ENCODE results near the gene CYP26B1.
A peak's percentile ranks its signal among the peaks of the same experiment; 100 is the strongest.

Gene CYP26B1

GRCh38 chr2:72129681-72130340 lies 17.9 kb downstream of the CYP26B1 start:
- no peak overlapping the region for H3K4me3 Mint-ChIP-seq
- DNase-seq: no peak
- H3K27ac Mint-ChIP-seq: no peak overlapping the region
- H3K27me3 Mint-ChIP-seq: peaks cover 16% of the 10 kb centered on the region
- H3K9me3 Mint-ChIP-seq: no peaks in the 10 kb centered on the region
- H3K4me1 Mint-ChIP-seq: peaks cover 6% of the 10 kb centered on the region
- ATAC-seq: no peak

- ATAC-seq: no peak
- peaks cover 6% of the 10 kb centered on the region for H3K4me1 Mint-ChIP-seq
- H3K9me3 Mint-ChIP-seq: no peaks in the 10 kb centered on the region
- H3K27me3 Mint-ChIP-seq: peaks cover 16% of the 10 kb centered on the region
- H3K4me3 Mint-ChIP-seq: no peak overlapping the region
- H3K27ac Mint-ChIP-seq: no peak overlapping the region
- DNase-seq: no peak
These were observed 18.8 kb downstream of the CYP26B1 start for GRCh38 chr2:72128843-72129227.

- Mint-ChIP-seq H3K4me1 (peaks cover 6% of the 10 kb centered on the region), H3K27me3 (peaks cover 16% of the 10 kb centered on the region), H3K9me3 (no peaks in the 10 kb centered on the region), H3K4me3 (no peak overlapping the region), H3K27ac (no peak overlapping the region)
- ATAC-seq (no peak), DNase-seq (no peak)
These were observed 19.4 kb downstream of the CYP26B1 start for GRCh38 chr2:72128059-72128842.

GRCh38 chr2:72127401-72128058 lies 20.1 kb downstream of the CYP26B1 start:
- Mint-ChIP-seq H3K4me3 (no peak overlapping the region), H3K27me3 (peaks cover 23% of the 10 kb centered on the region), H3K4me1 (peaks cover 6% of the 10 kb centered on the region), H3K9me3 (peaks cover 0 to 4% of the 10 kb centered on the region in 2 donors), H3K27ac (no peak overlapping the region)
- DNase-seq (no peak), ATAC-seq (no peak)

DNA sequence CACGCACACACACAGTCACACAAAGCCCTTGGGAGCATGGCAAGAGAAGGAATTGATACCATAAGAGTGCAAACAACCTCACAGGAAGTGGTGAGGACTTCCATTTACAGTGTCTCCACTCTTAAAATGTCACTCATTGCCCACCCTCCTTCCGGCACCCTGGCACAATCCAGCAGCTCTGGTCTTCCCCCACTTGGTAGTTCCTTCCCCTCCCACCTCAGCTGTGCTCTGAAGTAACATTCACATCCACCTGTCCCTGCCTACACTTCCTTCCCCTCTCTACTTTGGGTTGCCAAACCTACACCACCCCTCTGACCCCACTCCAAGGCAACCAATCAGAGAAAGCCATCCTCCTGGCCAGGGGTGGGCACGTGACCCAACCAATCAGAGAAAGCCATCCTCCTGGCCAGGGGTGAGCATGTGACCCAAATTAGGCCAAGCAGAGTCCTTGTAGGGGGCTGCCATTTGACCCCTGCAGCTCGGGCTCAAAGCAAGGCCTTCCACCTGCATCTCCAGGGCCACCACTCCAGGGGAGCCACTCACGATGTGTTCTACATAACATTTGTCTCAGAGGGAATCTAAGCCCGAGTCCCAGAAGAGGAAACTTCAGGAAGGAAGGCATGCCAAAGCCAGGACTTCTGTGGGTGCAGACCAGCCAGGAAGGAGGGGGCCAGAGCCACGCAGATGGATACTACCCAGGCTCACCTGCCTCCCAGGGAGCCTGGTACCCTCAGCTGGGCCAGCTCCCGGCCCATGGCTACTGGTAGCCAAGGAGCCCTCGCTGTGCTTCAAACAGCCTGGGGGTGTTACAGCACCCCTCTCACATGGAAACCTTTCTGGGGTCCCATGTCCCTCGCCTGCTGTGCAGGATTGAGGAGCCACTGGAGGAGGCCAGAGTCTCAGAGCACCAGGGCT lies 21.2 kb downstream of the CYP26B1 start:
- Mint-ChIP-seq H3K4me1 (peaks cover 6% of the 10 kb centered on the region), H3K27me3 (peaks cover 32% of the 10 kb centered on the region), H3K9me3 (peaks cover 5 to 9% of the 10 kb centered on the region in 2 donors), H3K4me3 (no peak overlapping the region), H3K27ac (no peak overlapping the region)
- ATAC-seq: peak; percentile 41
- no peak for DNase-seq

GRCh38 chr2:72124376-72124775 lies 23.3 kb downstream of the CYP26B1 start:
- DNase-seq (no peak), ATAC-seq (no peak)
- Mint-ChIP-seq H3K4me1 (peaks cover 6% of the 10 kb centered on the region), H3K27me3 (peaks cover 24% of the 10 kb centered on the region), H3K4me3 (no peak overlapping the region), H3K9me3 (peaks cover 8 to 9% of the 10 kb centered on the region in 2 donors), H3K27ac (peak overlapping the region in 1 of 2 donors; percentile 66)

- H3K9me3 Mint-ChIP-seq: peaks cover 8 to 9% of the 10 kb centered on the region in 2 donors
- H3K27ac Mint-ChIP-seq: no peak overlapping the region
- ATAC-seq (no peak), DNase-seq (no peak)
- H3K4me1 Mint-ChIP-seq: peaks cover 2% of the 10 kb centered on the region
- H3K27me3 Mint-ChIP-seq: peaks cover 34% of the 10 kb centered on the region
- no peak overlapping the region for H3K4me3 Mint-ChIP-seq
These were observed 26.5 kb downstream of the CYP26B1 start for GRCh38 chr2:72121153-72121552.

DNA sequence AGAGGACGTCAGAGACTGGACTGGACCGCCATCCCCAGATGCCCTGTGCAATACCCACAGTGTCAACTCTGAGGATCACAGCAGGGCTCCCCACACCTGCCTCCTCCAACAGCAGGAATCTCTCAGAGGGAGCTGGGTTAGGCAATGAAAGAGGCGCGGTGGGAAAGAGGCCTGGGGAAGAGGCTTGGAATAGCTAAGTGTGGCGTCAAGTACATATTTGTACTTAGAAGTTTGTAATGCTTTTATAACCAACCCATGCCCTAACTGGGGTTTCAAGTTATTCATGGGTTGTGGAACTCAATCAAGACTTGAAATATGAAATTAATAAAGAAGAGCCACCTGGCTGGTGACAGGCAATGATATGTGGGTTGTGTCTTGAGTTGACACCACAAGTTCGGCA lies 28.7 kb downstream of the CYP26B1 start:
- Mint-ChIP-seq H3K27me3 (peaks cover 34% of the 10 kb centered on the region), H3K9me3 (peaks cover 8 to 9% of the 10 kb centered on the region in 2 donors), H3K4me3 (no peak overlapping the region), H3K27ac (no peak overlapping the region), H3K4me1 (no peaks in the 10 kb centered on the region)
- ATAC-seq (no peak), DNase-seq (no peak)

DNA sequence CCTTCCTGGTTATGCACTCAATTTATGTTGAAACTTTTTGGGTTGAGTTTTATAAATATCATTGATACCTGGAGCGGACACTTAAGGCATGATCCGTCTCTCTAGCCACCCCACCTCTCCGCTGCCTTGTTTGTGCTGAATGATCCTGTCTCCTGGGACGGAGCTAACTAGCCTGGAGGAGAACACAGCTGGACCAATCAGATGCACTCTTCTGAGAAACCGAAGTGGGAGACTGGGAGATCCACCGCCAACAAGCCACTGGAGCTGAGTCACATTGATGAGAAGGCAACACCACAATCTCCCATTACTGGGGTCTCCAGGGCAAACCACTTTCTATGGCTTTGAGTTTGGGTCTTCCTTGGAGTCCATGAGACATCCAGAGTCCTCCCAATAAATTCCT lies 29.3 kb downstream of the CYP26B1 start:
- peaks cover 8 to 9% of the 10 kb centered on the region in 2 donors for H3K9me3 Mint-ChIP-seq
- ATAC-seq: no peak
- DNase-seq: no peak
- H3K27me3 Mint-ChIP-seq: peaks cover 34% of the 10 kb centered on the region
- H3K27ac Mint-ChIP-seq: no peak overlapping the region
- H3K4me1 Mint-ChIP-seq: no peaks in the 10 kb centered on the region
- no peak overlapping the region for H3K4me3 Mint-ChIP-seq

DNA sequence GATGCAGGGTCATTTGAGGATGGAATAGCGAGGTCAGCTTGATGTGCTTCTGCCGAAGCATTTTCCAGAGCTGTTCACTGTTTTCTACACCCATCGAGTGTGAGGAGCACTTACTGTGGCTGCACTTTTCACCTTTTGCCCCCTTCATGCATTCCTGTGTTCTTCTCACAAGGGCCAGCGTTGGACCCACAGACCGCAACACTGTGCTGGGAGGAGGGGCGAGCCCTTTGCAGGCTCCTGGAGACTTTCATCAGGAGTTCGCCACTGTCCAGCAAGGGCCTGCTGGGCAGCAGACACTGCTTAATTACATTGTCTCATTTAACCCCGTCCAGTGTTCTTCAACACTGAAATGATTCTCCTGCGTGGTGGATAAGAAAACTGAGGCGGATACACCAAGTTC lies 29.9 kb downstream of the CYP26B1 start:
- peaks cover 7 to 8% of the 10 kb centered on the region in 2 donors for H3K9me3 Mint-ChIP-seq
- no peak overlapping the region for H3K27ac Mint-ChIP-seq
- no peaks in the 10 kb centered on the region for H3K4me1 Mint-ChIP-seq
- H3K4me3 Mint-ChIP-seq: no peak overlapping the region
- peaks cover 30% of the 10 kb centered on the region for H3K27me3 Mint-ChIP-seq
- DNase-seq (no peak), ATAC-seq (no peak)

GRCh38 chr2:72117029-72117428 lies 30.6 kb downstream of the CYP26B1 start:
- Mint-ChIP-seq H3K4me1 (no peaks in the 10 kb centered on the region), H3K27me3 (peaks cover 24% of the 10 kb centered on the region), H3K4me3 (no peak overlapping the region), H3K9me3 (peaks cover under 1 to 8% of the 10 kb centered on the region in 2 donors), H3K27ac (no peak overlapping the region)
- DNase-seq (no peak), ATAC-seq (no peak)

- Mint-ChIP-seq H3K27me3 (peaks cover 15% of the 10 kb centered on the region), H3K9me3 (no peaks in the 10 kb centered on the region), H3K4me3 (no peak overlapping the region), H3K4me1 (no peaks in the 10 kb centered on the region), H3K27ac (peak overlapping the region in 1 of 2 donors; percentile 48)
- peak; percentile 44 for ATAC-seq
- no peak for DNase-seq
These were observed 31.6 kb downstream of the CYP26B1 start for GRCh38 chr2:72116081-72116533.

DNA sequence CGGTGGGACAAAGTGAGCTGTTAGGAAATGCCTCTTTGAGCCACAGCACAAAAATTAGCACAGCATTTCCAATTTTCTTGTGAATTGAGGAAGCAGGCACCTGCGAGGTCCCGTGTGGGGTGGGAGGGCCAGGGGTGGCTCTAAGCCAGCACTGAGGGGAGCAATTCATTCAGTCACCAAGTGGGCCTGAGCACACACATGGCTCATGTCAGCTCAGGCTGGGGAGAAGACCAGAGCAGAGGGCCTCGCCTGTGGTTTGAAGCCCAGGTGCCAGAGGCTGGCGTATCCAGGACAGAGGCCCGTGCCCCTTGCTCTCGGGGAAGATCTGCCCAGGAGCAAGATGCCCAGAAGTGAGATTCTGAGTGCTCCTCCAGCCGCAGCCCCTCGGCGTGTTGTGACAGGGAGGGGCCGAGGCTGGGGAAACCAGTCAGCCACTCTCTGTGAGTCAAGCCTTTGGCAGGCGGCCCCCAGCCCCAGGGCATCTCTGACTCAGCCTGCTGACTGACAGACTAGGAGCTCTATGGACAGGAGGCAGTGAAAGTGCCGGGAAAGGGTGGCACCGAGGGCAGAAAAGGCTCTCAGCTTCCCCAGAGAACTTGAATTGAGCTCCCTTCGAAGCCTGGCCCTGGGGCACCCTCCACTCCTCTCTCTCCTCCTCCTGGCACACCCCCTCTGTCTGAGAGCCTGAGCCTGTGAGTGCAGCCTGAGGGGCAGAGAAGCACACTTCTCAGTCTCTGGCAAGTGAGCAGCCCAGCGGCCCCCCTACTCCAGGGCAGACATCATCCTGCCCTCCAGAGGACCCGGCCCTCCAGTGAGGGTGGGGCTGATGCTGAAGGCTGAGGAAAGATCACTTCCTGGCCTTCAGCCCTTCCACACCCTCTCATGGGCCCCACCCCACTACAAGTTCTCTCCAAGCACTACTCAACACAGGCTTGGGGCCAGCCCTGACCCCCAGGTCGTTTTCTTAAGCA lies 32.3 kb downstream of the CYP26B1 start:
- H3K9me3 Mint-ChIP-seq: no peaks in the 10 kb centered on the region
- peaks cover 11% of the 10 kb centered on the region for H3K27me3 Mint-ChIP-seq
- H3K27ac Mint-ChIP-seq: no peak overlapping the region
- DNase-seq (no peak), ATAC-seq (peak; percentile 14)
- H3K4me1 Mint-ChIP-seq: no peaks in the 10 kb centered on the region
- no peak overlapping the region for H3K4me3 Mint-ChIP-seq

GRCh38 chr2:72114693-72115051 lies 33.0 kb downstream of the CYP26B1 start:
- no peak overlapping the region for H3K4me3 Mint-ChIP-seq
- H3K9me3 Mint-ChIP-seq: no peaks in the 10 kb centered on the region
- no peak for ATAC-seq
- no peak for DNase-seq
- H3K27me3 Mint-ChIP-seq: peaks cover 18% of the 10 kb centered on the region
- no peaks in the 10 kb centered on the region for H3K4me1 Mint-ChIP-seq
- H3K27ac Mint-ChIP-seq: no peak overlapping the region
